Kidney (tissue), 14 donors: ENCODE results near the gene CUEDC1. TPM values are rescaled to one million over a fixed set of nuclear protein-coding genes. Genes with fewer than 3 reads are reported as not detected.
A peak's percentile ranks its signal among the peaks of the same experiment; 100 is the strongest.

Experiments
- DNase-seq, 5 donors: peaks; one replicate each; pipeline ENCODE4 v3.0.0-alpha.2; 2013 to 2020
- FAIRE-seq: peaks from 2 replicates; lab custom pipeline; 2012; peaks lifted over from hg19 to GRCh38; lab: Jason Lieb, UNC
- H3K27ac ChIP-seq, 2 donors: one replicate each; pipeline ENCODE4 v1.7.0; 2013; ENCODE audit warnings: low read depth in 2 of 2, low read length in 2 of 2, inconsistent platforms in 1 of 2
- H3K27me3 ChIP-seq: one replicate; pipeline ENCODE4 v1.7.1; 2013; ENCODE audit warnings: low read length, inconsistent platforms; ENCODE audit not compliant: control insufficient read depth, insufficient read depth
- H3K36me3 ChIP-seq, 3 donors: one replicate each; pipeline versions ENCODE4 v1.7.0 to v1.7.1; 2013; ENCODE audit warnings: low read length in 3 of 3, control low read depth in 1 of 3, inconsistent platforms in 1 of 3; ENCODE audit not compliant: insufficient read depth in 3 of 3, control insufficient read depth in 2 of 3
- H3K4me1 ChIP-seq, 3 donors: one replicate each; pipeline versions ENCODE4 v1.7.0 to v1.7.1; 2013; ENCODE audit warnings: low read length in 3 of 3, inconsistent platforms in 1 of 3, low read depth in 1 of 3; ENCODE audit not compliant: control insufficient read depth in 2 of 3, insufficient read depth in 2 of 3
- H3K4me3 ChIP-seq, 3 donors: one replicate each; pipeline versions ENCODE4 v1.7.0 to v1.8.1; 2013; ENCODE audit warnings: low read length in 3 of 3, control low read depth in 1 of 3, inconsistent platforms in 1 of 3
- H3K9ac ChIP-seq, 3 donors: one replicate each; pipeline versions ENCODE4 v1.7.0 to v1.7.1; 2013; ENCODE audit warnings: low read length in 3 of 3, control low read depth in 1 of 3, inconsistent platforms in 1 of 3
- H3K9me3 ChIP-seq, 3 donors: one replicate each; pipeline versions ENCODE4 v1.7.0 to v1.7.1; 2013; ENCODE audit warnings: low read length in 3 of 3, control low read depth in 1 of 3, inconsistent platforms in 1 of 3; ENCODE audit not compliant: control insufficient read depth in 2 of 3, insufficient read depth in 1 of 3
- CTCF ChIP-seq: IDR thresholded peaks from 3 replicates; pipeline ENCODE4 v1.5.1; 2012; ENCODE audit warnings: mild to moderate bottlenecking, moderate library complexity, borderline replicate concordance; ENCODE audit not compliant: insufficient read depth; ENCODE audit errors: extremely low read depth
- intact Hi-C: fragments of 100-400 bp; cut with DNase I; formaldehyde crosslinking; loops from one replicate; pipeline ENCODE4 v1.11.1; 2022
- polyA plus RNA-seq: library from polyadenylated mRNA; stranded (reverse); fragments of 350-450 nt; fragmentation: Illumina TruSeq; extraction: RNeasy Lipid Tissue Mini Kit (QIAGEN cat#74804); gene quantifications from one replicate; pipeline ENCODE4 v1.2.3, GENCODE V29; 2014; ENCODE audit warnings: low read depth, low replicate concordance; ENCODE audit not compliant: insufficient read depth
- total RNA-seq: library from RNA; stranded (reverse); fragmentation: NEBNext Ultra II Directional; extraction: Animal tissue kit (Norgen Biotek cat#: 25700); gene quantifications from one replicate; pipeline ENCODE4 v1.2.1, GENCODE V29; 2021
- donor health status: control.
- donor health status: control.
- donor health status: control.
- donor health status: control.
- donor health status: control.
- donor health status: DM: yes; HTN: yes; CAD: no.
- donor health status: Normal renal cell carcinoma (clear cell type).

The CUEDC1 gene
- total and polyA plus RNA-seq, 2 donors from 2014 or later, result 33.0 to 52.3 TPM

GRCh38 chr17:57876023-57876865 lies 79.0 kb downstream of the CUEDC1 start:
- no peaks in the 10 kb centered on the region for H3K9me3 ChIP-seq
- DNase-seq (peak in 1 of 5 donors; percentile 51), FAIRE-seq (no peak)
- no peak overlapping the region for H3K4me3 ChIP-seq
- no peak overlapping the region for H3K9ac ChIP-seq
- intact Hi-C loops, result no loop called here
- peaks cover 8 to 43% (median 20%) of the 10 kb centered on the region in 3 donors for H3K4me1 ChIP-seq
- no peaks in the 10 kb centered on the region for H3K27me3 ChIP-seq
- H3K36me3 ChIP-seq, result peaks cover 4 to 16% (median 11%) of the 10 kb centered on the region in 3 donors
- peak overlapping the region in 1 of 2 donors; percentile 79 for H3K27ac ChIP-seq
- no peak for TF ChIP-seq CTCF

DNA sequence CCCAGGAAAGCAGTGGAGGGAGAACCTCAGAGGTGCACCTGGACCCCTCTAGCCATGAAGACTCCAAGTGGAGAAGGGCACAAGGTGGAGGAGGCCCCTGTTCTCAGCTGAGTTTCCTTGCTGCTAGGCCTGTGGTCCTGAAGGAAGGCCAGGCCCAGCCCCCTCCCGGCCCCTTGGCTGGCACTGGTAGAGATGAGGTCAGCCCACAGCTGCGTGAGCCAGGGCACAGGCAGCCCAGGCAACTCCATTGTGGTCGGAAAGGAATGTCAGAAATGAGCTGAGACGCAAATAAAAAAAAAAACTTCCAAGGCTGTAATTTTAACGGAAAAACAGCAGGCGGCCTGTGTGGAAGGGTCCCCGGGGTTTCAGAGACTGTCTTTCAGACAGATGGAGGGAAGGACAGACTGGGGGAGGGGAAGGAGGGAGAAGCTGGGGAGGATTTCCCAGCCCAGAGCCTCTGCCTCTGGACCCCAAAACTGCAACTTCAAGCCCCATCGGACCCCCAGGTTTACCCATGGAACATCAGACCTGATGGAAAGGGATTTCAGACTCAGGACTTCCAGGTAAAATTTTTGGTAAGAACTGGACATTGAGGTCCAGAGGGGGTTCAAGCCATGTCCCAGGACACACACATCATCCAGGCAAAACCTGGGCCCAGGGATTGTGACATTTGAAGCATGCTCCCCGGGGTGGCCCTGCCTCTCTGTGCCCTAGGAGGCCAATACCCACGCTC lies 79.8 kb downstream of the CUEDC1 start:
- peak; percentile 91 to 96 (median 94) for DNase-seq
- TF ChIP-seq CTCF, result peak; percentile 45
- peaks cover 8 to 40% (median 20%) of the 10 kb centered on the region in 3 donors for H3K4me1 ChIP-seq
- no peaks in the 10 kb centered on the region for H3K27me3 ChIP-seq
- peak overlapping the region in 1 of 3 donors; percentile 1 for H3K4me3 ChIP-seq
- H3K9me3 ChIP-seq, result no peaks in the 10 kb centered on the region
- H3K36me3 ChIP-seq, result peaks cover 4 to 20% (median 11%) of the 10 kb centered on the region in 3 donors
- intact Hi-C loops, result no loop called here
- H3K27ac ChIP-seq, result peak overlapping the region; percentile 79 to 81
- H3K9ac ChIP-seq, result peak overlapping the region in 1 of 3 donors; percentile 38
- FAIRE-seq, result no peak

GRCh38 chr17:57874434-57875289 lies 80.5 kb downstream of the CUEDC1 start:
- DNase-seq (peak; percentile 92 to 98 (median 94)), FAIRE-seq (no peak)
- Histone ChIP-seq H3K4me3 (peak overlapping the region in 1 of 3 donors; percentile 13), H3K4me1 (peaks cover 8 to 34% (median 20%) of the 10 kb centered on the region in 3 donors), H3K36me3 (peaks cover 4 to 26% (median 11%) of the 10 kb centered on the region in 3 donors), H3K27me3 (no peaks in the 10 kb centered on the region), H3K9me3 (no peaks in the 10 kb centered on the region), H3K27ac (peak overlapping the region; percentile 81 to 83), H3K9ac (peak overlapping the region in 1 of 3 donors; percentile 38)
- no peak for TF ChIP-seq CTCF
- intact Hi-C loops, result no loop called here
